GM18526 (cell line): ENCODE results near the gene ZNF512B.

Experiments
- POLR2A ChIP-seq: IDR thresholded peaks from 3 replicates; pipeline ENCODE4 v1.6.1; 2011; ENCODE audit not compliant: insufficient read length; ENCODE audit errors: extremely low read depth

The ZNF512B gene

GRCh38 chr20:63930971-63931553 lies 38.7 kb downstream of the ZNF512B start:
- TF ChIP-seq POLR2A: no peak

GRCh38 chr20:63929071-63929470 lies 40.7 kb downstream of the ZNF512B start:
- no peak for TF ChIP-seq POLR2A

GRCh38 chr20:63926298-63926697 lies 43.4 kb downstream of the ZNF512B start:
- no peak for TF ChIP-seq POLR2A

GRCh38 chr20:63924241-63924640 lies 45.5 kb downstream of the ZNF512B start:
- TF ChIP-seq POLR2A: no peak

GRCh38 chr20:63923651-63924050 lies 46.1 kb downstream of the ZNF512B start:
- TF ChIP-seq POLR2A: no peak

GRCh38 chr20:63920226-63920625 lies 49.5 kb downstream of the ZNF512B start:
- no peak for TF ChIP-seq POLR2A

- TF ChIP-seq POLR2A: no peak
Measured at GRCh38 chr20:63919130-63919529, 50.6 kb downstream of the ZNF512B start.

GRCh38 chr20:63917811-63918210 lies 51.9 kb downstream of the ZNF512B start:
- no peak for TF ChIP-seq POLR2A

GRCh38 chr20:63915471-63915870 lies 54.3 kb downstream of the ZNF512B start:
- TF ChIP-seq POLR2A: no peak

GRCh38 chr20:63913768-63914167 lies 56.0 kb downstream of the ZNF512B start:
- no peak for TF ChIP-seq POLR2A

GRCh38 chr20:63911176-63911575 lies 58.6 kb downstream of the ZNF512B start:
- no peak for TF ChIP-seq POLR2A

GRCh38 chr20:63908008-63908682 lies 61.6 kb downstream of the ZNF512B start:
- TF ChIP-seq POLR2A: no peak
